Measurements from ENCODE around the gene TP53TG5. TPM values are rescaled to one million over a fixed set of nuclear protein-coding genes. Genes with fewer than 3 reads are reported as not detected.

Gene TP53TG5
- total RNA-seq, 2 donors from 2014 or later = 0.51 TPM; not detected in 1

DNA sequence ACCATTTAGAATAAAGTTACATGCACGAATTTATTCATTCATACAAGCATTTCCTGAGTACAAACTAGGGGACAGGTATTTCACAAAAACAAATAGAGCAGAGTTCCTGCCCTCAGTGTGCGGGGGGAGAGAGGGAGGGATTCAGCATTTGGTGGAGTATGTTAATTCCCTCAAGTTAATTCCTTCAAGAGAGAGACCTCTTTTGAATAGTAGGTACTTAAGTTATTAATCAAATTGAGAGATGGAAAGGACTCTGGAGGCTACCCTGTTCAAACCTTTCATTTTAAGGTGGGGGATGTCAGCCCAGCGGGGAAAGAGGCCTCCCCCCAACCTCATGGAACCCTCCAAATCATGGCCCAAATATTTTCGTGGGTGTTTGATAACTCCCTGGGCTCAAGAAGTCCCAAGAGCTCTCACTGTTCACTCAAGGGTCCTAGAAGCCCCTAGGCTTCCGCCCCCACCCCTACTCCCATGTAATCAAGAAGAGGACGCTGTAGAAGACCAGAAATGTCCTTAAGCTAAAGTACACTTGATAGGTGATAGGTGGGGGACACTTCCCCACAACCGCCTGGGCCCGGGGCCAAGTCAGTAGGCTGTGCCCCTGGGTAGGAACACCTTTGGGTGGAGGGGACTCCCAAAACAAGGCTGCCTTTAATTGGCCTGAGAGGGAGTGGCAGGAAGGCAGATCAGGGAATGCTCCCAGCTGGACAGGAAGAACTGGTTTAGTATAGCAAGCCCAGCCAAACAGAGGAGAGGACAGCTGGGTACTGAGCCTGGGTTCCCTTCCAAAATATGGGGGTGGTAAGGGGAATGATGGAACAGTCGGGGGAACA is 32.8 kb downstream of the TP53TG5 start:
- Histone ChIP-seq H3K4me1 (replicated peaks) (peaks cover 32% of the 10 kb centered on the region), H3K27ac (peak overlapping the region; percentile 92 to 94), H3K9me3 (no peaks in the 10 kb centered on the region), H3K36me3 (no peaks in the 10 kb centered on the region), H3K4me3 (peak overlapping the region; percentile 16 to 76), H3K27me3 (replicated peaks; ENCODE audit: insufficient read depth) (no peaks in the 10 kb centered on the region)
- intact Hi-C loops (cut with DNase I) = no loop called here
- peak; percentile 90 for DNase-seq (ENCODE audit: low spot score)
- 49% methylated on average over 9 of the region's 9 CpGs for WGBS
- TF ChIP-seq, protein P1, sequence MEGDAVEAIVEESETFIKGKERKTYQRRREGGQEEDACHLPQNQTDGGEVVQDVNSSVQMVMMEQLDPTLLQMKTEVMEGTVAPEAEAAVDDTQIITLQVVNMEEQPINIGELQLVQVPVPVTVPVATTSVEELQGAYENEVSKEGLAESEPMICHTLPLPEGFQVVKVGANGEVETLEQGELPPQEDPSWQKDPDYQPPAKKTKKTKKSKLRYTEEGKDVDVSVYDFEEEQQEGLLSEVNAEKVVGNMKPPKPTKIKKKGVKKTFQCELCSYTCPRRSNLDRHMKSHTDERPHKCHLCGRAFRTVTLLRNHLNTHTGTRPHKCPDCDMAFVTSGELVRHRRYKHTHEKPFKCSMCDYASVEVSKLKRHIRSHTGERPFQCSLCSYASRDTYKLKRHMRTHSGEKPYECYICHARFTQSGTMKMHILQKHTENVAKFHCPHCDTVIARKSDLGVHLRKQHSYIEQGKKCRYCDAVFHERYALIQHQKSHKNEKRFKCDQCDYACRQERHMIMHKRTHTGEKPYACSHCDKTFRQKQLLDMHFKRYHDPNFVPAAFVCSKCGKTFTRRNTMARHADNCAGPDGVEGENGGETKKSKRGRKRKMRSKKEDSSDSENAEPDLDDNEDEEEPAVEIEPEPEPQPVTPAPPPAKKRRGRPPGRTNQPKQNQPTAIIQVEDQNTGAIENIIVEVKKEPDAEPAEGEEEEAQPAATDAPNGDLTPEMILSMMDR (IDR thresholded peaks at IDR 0.05) = no peak
- TF ChIP-seq POLR2AphosphoS5 (IDR thresholded peaks at IDR 0.05) (peak; percentile 91), POLR2A (IDR thresholded peaks at IDR 0.05) (peak; percentile 23)

DNA sequence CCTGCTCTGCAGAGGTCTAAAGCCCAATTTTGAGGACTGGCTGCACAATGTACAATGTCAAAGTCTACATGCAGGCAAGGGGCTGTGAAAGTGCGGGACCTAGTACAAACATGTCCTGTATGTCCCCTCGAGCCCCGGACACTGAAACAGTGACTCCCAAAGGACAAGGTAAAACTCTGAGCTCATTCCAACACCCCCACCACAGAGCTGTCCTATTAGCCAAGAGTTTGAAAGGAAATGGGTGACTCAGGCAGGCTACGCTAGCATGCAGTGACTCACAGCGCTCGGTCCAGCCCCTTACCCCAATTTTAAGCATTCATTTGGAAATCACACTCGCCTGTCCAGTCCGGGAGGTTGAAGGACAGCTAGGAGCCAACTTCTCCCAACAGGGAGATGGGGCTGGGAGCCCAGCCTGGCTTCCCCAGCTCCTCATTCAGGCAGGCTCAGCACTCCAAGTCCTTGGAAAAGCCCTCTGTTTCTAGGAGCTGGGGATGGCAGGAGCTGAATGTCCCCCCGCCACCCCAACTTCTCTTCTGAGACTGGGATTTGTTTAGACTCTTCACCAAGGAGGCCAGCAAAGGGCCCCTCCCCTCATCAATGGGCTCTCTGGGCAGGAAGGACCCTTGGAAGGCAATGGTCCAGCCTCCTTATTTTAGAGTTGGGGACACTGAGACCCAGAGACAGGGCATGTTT is 33.8 kb downstream of the TP53TG5 start:
- 26% methylated on average over 9 of the region's 9 CpGs for WGBS
- Histone ChIP-seq H3K4me1 (replicated peaks) (peaks cover 32% of the 10 kb centered on the region), H3K4me3 (peak overlapping the region; percentile 10 to 16)

DNA sequence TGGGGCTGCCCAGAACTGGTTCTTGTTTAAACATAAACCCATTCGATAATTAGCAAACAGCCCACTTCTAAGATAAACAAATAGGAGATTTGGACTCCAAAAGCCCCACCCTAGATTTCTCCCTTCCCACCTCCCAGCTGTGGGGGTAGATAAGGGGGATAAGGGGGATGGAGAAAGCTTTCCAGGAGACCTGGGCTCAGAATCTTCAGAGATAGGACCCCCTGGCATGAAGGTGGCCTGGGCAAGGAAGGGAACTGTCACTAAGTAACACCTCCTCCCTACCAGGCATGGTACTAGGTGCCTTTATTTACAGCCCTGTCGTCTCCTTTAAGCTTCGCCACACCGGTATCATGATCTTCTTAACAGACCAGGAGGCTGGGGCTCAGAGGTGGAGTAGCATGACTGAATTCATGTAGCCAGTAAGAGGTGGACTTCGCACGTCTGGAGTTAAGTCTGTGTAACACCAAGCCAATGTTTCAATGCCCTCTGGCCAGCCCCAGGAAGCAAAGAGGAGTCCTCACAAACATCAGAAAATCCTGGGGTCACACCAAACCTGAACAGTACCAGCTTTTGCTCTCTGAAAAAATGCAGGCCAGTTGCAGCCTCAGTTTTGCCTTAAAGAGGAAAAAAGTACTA is 34.5 kb downstream of the TP53TG5 start:
- intact Hi-C loops (cut with DNase I) = no loop called here
- DNase-seq (ENCODE audit: low spot score) = no peak
- H3K27ac ChIP-seq = peak overlapping the region; percentile 92 to 94
- TF ChIP-seq POLR2A (IDR thresholded peaks at IDR 0.05) (no peak), POLR2AphosphoS5 (IDR thresholded peaks at IDR 0.05) (peak; percentile 61)
- TF ChIP-seq, protein P1 (IDR thresholded peaks at IDR 0.05) = no peak
- peak overlapping the region in 1 of 2 donors; percentile 10 for H3K4me3 ChIP-seq
- no peaks in the 10 kb centered on the region for H3K36me3 ChIP-seq
- H3K27me3 ChIP-seq (replicated peaks; ENCODE audit: insufficient read depth) = no peaks in the 10 kb centered on the region
- peaks cover 32% of the 10 kb centered on the region for H3K4me1 ChIP-seq (replicated peaks)
- H3K9me3 ChIP-seq = no peaks in the 10 kb centered on the region
- WGBS = 36% methylated on average over 6 of the region's 6 CpGs

More for the DNA sequence above, 33.8 kb downstream of the TP53TG5 start:
- TF ChIP-seq, protein P1 (IDR thresholded peaks at IDR 0.05) = no peak
- TF ChIP-seq POLR2AphosphoS5 (IDR thresholded peaks at IDR 0.05) (peak; percentile 64), POLR2A (IDR thresholded peaks at IDR 0.05) (peak; percentile 39)
- intact Hi-C loops (cut with DNase I) = no loop called here
- no peaks in the 10 kb centered on the region for H3K9me3 ChIP-seq
- H3K27me3 ChIP-seq (replicated peaks; ENCODE audit: insufficient read depth) = no peaks in the 10 kb centered on the region
- peak overlapping the region; percentile 92 to 94 for H3K27ac ChIP-seq
- H3K36me3 ChIP-seq = no peaks in the 10 kb centered on the region
- DNase-seq (ENCODE audit: low spot score) = peak; percentile 67

DNA sequence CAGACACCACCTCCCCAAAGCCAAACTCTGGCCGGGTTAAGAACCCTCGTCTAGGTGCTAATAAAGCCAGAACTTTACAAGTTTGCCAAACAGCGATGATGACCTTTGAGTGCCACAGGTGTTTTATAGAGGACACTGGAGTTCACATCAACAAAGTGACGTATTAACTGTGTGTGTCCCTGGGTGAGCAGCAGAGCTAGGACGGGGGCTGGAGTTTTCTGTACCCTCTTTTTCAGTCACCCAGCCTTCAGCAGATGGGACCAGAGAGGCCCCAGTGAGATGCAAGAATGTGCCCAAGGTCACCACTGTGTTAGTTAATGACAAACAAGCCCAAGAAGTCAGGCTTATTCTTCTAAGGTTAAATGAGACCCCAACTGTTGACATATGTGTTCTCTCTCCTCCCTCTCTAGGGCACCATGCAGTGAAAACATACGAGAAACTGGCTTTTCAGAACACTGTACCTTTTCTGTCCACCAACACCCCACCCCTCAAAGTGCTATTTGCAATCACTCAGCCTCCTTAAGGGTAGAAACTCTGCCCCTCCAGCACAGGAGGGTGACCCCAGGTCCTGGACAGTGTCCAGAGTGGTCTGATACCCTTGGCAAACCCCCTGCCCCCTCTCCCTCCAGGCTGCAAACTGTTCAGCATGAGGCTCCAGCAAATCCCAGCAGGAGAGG is 35.1 kb downstream of the TP53TG5 start:
- 21% methylated on average over 6 of the region's 6 CpGs for WGBS
- intact Hi-C loops (cut with DNase I) = no loop called here

More for the DNA sequence above, 35.1 kb downstream of the TP53TG5 start:
- peak; percentile 67 for DNase-seq (ENCODE audit: low spot score)
- peak overlapping the region in 1 of 2 donors; percentile 18 for H3K4me3 ChIP-seq
- H3K4me1 ChIP-seq (replicated peaks) = peaks cover 32% of the 10 kb centered on the region
- TF ChIP-seq, protein P1 (IDR thresholded peaks at IDR 0.05) = no peak
- TF ChIP-seq POLR2AphosphoS5 (IDR thresholded peaks at IDR 0.05) (no peak), POLR2A (IDR thresholded peaks at IDR 0.05) (no peak)
- peak overlapping the region; percentile 92 to 94 for H3K27ac ChIP-seq
- H3K9me3 ChIP-seq = no peaks in the 10 kb centered on the region
- no peaks in the 10 kb centered on the region for H3K27me3 ChIP-seq (replicated peaks; ENCODE audit: insufficient read depth)
- no peaks in the 10 kb centered on the region for H3K36me3 ChIP-seq

Data from prostate gland (tissue), 2 donors.